AG04450 (cell line): Measurements from ENCODE around the gene ABCC3. TPM values are rescaled to one million over a fixed set of nuclear protein-coding genes. Genes with fewer than 3 reads are reported as not detected.
"Not testable (repeated sequence)": the region's sequence is repeated elsewhere in the genome, so short reads cannot be mapped to it uniquely, and the experiment has no call there.

ENCODE experiments used
- CTCF ChIA-PET: fragments of 300-600, 350-600 bp; formaldehyde crosslinking; extraction: SDS; loops from one replicate; lab custom pipeline; 2022; ENCODE audit warnings: antibody characterized with exemption, inconsistent platforms; lab: Charles Lee
- POLR2A ChIA-PET: fragments of 350-600 bp; formaldehyde crosslinking; extraction: SDS; loops from one replicate; lab custom pipeline; 2021; ENCODE audit warnings: antibody characterized with exemption, inconsistent platforms; lab: Yijun Ruan, JAX
- DNase-seq: peaks from one replicate; pipeline ENCODE4 v3.0.0-alpha.2; 2011; ENCODE audit warnings: low read depth, low spot score
- H3K27ac ChIP-seq: one replicate; pipeline ENCODE4 v1.5.1; 2012; ENCODE audit warnings: low read depth, low read length, control low read depth
- H3K27me3 ChIP-seq: one replicate; pipeline ENCODE4 v1.6.0; 2012; ENCODE audit warnings: low read length; ENCODE audit not compliant: control insufficient read depth, insufficient read depth
- H3K4me3 ChIP-seq: 2 replicates; pipeline ENCODE4 v1.5.1; 2011; ENCODE audit warnings: mild to moderate bottlenecking, low read depth, low read length, control low read depth
- H3K9me3 ChIP-seq: 2 replicates; pipeline ENCODE4 v1.5.1; 2012; ENCODE audit warnings: low read length; ENCODE audit not compliant: control insufficient read depth, insufficient read depth
- polyA plus RNA-seq: library from polyadenylated mRNA; depleted of rRNA; stranded (reverse); fragments of >200 nt; gene quantifications from 2 replicates; pipeline ENCODE4 v1.2.3, GENCODE V29; 2011
- TF ChIP-seq, protein P1 (sequence below): IDR thresholded peaks from 2 replicates; pipeline ENCODE4 v1.5.1; 2011; ENCODE audit warnings: low read depth, low read length, control low read depth, inconsistent platforms

Gene ABCC3
- polyA plus RNA-seq, 1 experiment, result 21.7 TPM

DNA sequence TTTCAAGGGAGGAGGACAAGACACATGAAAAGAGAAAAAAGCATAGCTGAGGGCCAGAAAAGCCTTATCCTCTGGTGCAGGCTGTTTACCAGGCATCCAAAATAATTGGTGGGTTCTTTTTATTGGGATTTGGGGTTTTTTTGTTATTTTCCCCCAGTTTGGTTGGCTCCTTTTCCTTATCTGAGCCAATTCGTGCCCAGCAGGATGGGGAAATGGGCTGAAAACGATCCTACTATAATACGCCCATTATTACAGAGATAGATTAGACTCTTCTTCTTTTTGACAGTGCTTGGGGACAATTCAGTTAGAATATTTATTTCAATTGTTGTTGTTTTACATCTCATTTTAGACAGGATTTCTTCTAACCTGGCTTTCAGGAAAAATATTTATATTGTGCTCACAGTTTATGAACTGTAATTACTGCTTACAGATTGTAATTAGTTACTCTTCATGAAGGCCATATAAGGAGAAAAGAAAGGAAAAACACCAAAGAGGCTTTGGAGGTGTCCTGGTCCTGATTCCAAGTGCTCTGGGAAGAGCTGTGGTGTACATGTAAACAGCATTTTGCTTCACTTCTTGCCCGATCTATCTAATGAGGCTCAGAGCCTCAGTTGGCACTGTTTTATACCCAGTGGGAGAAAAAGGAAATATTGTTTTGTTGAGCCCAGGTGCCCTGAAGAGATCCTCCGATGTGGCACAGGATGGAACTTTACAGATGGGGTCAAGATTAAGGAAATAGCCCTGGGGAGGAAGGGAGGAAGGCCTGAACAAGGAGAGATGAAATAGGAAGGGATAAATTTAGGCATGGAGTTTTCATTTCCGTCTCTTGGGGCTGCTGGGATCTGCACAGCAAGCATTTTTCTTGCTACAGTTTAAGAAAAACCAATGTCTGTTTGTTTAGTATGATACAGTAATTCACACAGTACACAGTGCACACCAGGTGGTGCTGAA is 73.6 kb downstream of the ABCC3 start:
- CTCF ChIA-PET, result interaction anchor here (1.4 to 2.3 kb wide), 2 partner anchors 14 to 134 kb away, joined by 5 to 10 read pairs; no protein-coding TSS in a partner anchor

DNA sequence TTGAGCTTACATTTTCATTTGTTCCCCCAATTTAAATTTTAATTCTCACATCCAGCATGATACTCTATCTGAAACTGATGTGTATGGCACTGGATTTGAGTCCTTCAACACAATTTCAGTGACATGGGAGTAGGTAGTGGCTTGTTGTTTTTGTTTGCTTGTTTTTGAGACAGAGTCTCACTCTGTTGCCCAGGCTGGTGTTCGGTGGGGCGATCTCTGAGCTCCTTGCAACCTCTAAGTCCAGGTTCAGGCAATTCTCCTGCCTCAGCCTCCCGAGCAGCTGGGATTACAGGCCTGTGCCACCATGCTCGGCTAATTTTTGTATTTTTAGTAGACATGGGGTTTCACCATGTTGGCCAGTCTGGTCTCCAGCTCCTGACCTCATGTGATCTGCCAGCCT is 74.4 kb downstream of the ABCC3 start:
- ChIA-PET POLR2A (interaction anchor here (1.1 to 3.3 kb wide), 2 partner anchors 10 to 14 kb away, joined by 3 to 19 read pairs; partner anchors contain the start of gene LUC7L3), CTCF (interaction anchor here (1.4 to 2.3 kb wide), 2 partner anchors 14 to 133 kb away, joined by 5 to 10 read pairs; no protein-coding TSS in a partner anchor)
- H3K9me3 ChIP-seq, DNase-seq, H3K27me3 ChIP-seq, H3K27ac ChIP-seq: not testable (repeated sequence)
- H3K4me3 ChIP-seq, result peak overlapping the region; percentile 89; the same call in 1 of the 2 replicates

More for the DNA sequence above, 73.6 kb downstream of the ABCC3 start:
- no peaks in the 10 kb centered on the region for H3K9me3 ChIP-seq
- H3K27ac ChIP-seq, result peak overlapping the region; percentile 93
- peak overlapping the region; percentile 89 for H3K4me3 ChIP-seq
- no peaks in the 10 kb centered on the region for H3K27me3 ChIP-seq
- DNase-seq, result no peak
- TF ChIP-seq, protein P1, sequence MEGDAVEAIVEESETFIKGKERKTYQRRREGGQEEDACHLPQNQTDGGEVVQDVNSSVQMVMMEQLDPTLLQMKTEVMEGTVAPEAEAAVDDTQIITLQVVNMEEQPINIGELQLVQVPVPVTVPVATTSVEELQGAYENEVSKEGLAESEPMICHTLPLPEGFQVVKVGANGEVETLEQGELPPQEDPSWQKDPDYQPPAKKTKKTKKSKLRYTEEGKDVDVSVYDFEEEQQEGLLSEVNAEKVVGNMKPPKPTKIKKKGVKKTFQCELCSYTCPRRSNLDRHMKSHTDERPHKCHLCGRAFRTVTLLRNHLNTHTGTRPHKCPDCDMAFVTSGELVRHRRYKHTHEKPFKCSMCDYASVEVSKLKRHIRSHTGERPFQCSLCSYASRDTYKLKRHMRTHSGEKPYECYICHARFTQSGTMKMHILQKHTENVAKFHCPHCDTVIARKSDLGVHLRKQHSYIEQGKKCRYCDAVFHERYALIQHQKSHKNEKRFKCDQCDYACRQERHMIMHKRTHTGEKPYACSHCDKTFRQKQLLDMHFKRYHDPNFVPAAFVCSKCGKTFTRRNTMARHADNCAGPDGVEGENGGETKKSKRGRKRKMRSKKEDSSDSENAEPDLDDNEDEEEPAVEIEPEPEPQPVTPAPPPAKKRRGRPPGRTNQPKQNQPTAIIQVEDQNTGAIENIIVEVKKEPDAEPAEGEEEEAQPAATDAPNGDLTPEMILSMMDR, result no peak
- POLR2A ChIA-PET, result interaction anchor here (0.6 to 3.3 kb wide), 5 partner anchors 11 to 158 kb away, joined by 3 to 19 read pairs (median 7); partner anchors contain the start of gene LUC7L3

DNA sequence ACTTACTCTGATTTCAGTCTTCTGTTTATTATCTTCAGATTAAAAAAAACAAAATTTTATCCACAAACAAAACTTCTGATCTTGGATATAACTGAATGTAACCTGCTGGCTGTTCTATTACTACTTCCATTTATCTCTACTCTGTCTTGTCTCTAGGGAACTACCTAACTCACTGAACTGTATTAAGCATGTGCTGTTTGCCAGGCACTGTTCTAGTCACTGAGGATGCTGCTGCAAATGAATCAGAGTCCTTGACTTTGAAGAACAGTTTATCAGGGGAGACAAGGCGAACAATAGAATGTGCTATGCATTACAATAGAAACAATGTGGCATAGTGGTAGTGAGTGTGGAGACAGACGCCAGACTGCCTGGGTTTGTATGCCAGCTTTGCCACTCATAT is 75.3 kb downstream of the ABCC3 start:
- H3K4me3 ChIP-seq, result no peak overlapping the region
- ChIA-PET POLR2A (no interaction called here), CTCF (interaction anchor here (2.3 kb wide), 1 partner anchor 15 kb away, joined by 10 read pairs; no protein-coding TSS in a partner anchor)
- no peak for DNase-seq
- H3K27me3 ChIP-seq, result no peaks in the 10 kb centered on the region
- no peaks in the 10 kb centered on the region for H3K9me3 ChIP-seq
- TF ChIP-seq, protein P1, result no peak
- H3K27ac ChIP-seq, result no peak overlapping the region

DNA sequence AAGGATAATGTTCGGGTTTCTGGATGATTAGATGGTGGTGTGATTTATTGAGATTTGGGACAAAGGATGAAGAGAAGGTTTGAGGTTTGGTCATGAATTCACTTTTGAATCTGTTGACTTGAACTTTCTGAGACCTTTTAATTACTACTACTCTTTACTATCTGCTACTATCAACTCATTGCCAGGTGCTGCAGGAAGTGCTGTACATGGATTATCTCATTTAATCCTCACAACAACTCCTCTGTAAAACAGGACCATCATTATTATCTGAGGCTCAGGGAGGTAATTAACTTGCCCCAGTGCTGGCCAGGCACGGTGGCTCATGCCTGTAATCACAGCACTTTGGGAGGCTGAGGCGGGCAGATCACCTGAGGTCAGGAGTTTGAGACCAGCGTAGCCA is 76.0 kb downstream of the ABCC3 start:
- Histone ChIP-seq H3K27me3 (no peaks in the 10 kb centered on the region), H3K9me3 (no peaks in the 10 kb centered on the region), H3K4me3 (no peak overlapping the region), H3K27ac (no peak overlapping the region)
- TF ChIP-seq, protein P1, result no peak
- CTCF ChIA-PET, result no interaction called here
- DNase-seq, result no peak
- POLR2A ChIA-PET, result no interaction called here

DNA sequence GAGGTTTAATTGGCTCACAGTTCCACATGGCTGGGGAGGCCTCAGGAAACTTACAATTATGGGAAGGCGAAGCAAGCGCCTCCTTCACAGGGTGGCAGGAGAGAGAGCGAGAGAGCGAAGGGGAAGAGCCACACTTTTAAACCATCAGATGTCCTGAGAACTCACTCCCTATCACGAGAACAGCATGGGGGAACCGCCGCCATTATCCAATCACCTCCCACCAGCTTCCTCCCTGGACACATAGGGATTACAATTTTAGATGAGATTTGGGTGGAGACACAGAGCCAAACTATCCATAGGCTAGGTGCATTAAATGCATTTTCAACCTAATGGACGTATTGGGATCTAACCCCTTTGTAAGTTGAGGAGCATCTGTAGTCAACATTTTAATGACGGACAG is 78.0 kb downstream of the ABCC3 start:
- H3K27me3 ChIP-seq, result no peaks in the 10 kb centered on the region
- DNase-seq, result no peak
- H3K27ac ChIP-seq, result no peak overlapping the region
- no peaks in the 10 kb centered on the region for H3K9me3 ChIP-seq
- ChIA-PET CTCF (no interaction called here), POLR2A (no interaction called here)
- TF ChIP-seq, protein P1, result no peak
- no peak overlapping the region for H3K4me3 ChIP-seq
